Esophagus squamous epithelium (tissue), 5 donors: ENCODE data around the gene EAF1. TPM values are rescaled to one million over a fixed set of nuclear protein-coding genes. Genes with fewer than 3 reads are reported as not detected.

Experiments
- DNase-seq: peaks from one replicate; lab custom pipeline; 2025; lab: John Stamatoyannopoulos, UW
- H3K27ac ChIP-seq, 4 donors: fragments of 200-600 bp; sonication (generic); one replicate each; pipeline ENCODE4 v1.5.1; 2016 to 2019; ENCODE audit warnings: mild to moderate bottlenecking in 1 of 4
- H3K27me3 ChIP-seq, 4 donors: fragments of 200-600 bp; sonication (generic); 1 replicate in 3 of 4; 2 replicates in 1 of 4; pipeline versions ENCODE4 v1.5.1 to v1.6.0; 2017 to 2021; ENCODE audit warnings: antibody characterized with exemption in 1 of 4
- H3K36me3 ChIP-seq, 3 donors: fragments of 200-600 bp; sonication (generic); one replicate each; pipeline ENCODE4 v1.5.1; 2016 to 2019
- H3K4me1 ChIP-seq, 3 donors: fragments of 200-600 bp; sonication (generic); one replicate each; pipeline ENCODE4 v1.5.1; 2017 to 2019
- H3K4me3 ChIP-seq, 4 donors: fragments of 200-600 bp; sonication (generic); 1 replicate in 3 of 4; 2 replicates in 1 of 4; pipeline ENCODE4 v1.5.1; 2016 to 2019; ENCODE audit warnings: mild to moderate bottlenecking in 2 of 4, moderate library complexity in 1 of 4
- H3K9me3 ChIP-seq, 3 donors: fragments of 200-600 bp; sonication (generic); one replicate each; pipeline ENCODE4 v1.5.1; 2016 to 2019
- CTCF ChIP-seq, 6 experiments: fragments of 450-650 bp in 4 of 6; fragments of 200-600 bp in 2 of 6; sonication (generic) in 2 of 6; IDR thresholded peaks; one replicate each; pipeline ENCODE4 v1.5.1; 2016 to 2019; ENCODE audit warnings: antibody characterized with exemption in 6 of 6, mild to moderate bottlenecking in 4 of 6, moderate library complexity in 4 of 6
- POLR2A ChIP-seq, 4 donors: fragments of 450-650 bp; IDR thresholded peaks; one replicate each; pipeline ENCODE4 v1.6.1; 2017; ENCODE audit warnings: antibody characterized with exemption in 4 of 4, mild to moderate bottlenecking in 4 of 4, moderate library complexity in 3 of 4
- WGBS, 2 donors: methylation state at CpG; one replicate each; pipeline ENCODE4 v1.1.5; 2018; 5-methylcytosine and 5-hydroxymethylcytosine counted together
- intact Hi-C: fragments of 100-400 bp; cut with DNase I; formaldehyde crosslinking; loops from one replicate; pipeline ENCODE4 v1.15.0; 2022
- total RNA-seq, 4 donors: library from RNA; depleted of rRNA; stranded (reverse); fragments of >200 nt; gene quantifications; one replicate each; pipeline ENCODE4 v1.1.0, GENCODE V29; 2016
- donor health status: DM: yes; HTN: yes; CAD: no.

Gene EAF1
- 10 to 100 TPM; 15.8 to 23.5 (median 21.0) TPM for total RNA-seq

- H3K9me3 ChIP-seq = no peaks in the 10 kb centered on the region
- no peaks in the 10 kb centered on the region for H3K27me3 ChIP-seq
- peak; percentile 17 for DNase-seq
- 0% methylated on average over 11 to 21 of the region's 52 CpGs for WGBS, 2 donors
- H3K4me3 ChIP-seq = peak within 1 kb of the TSS; percentile 71 to 97 (median 88)
- peaks cover 1 to 51% (median 6%) of the 10 kb centered on the region in 3 donors for H3K36me3 ChIP-seq
- H3K27ac ChIP-seq = peak within 1 kb of the TSS; percentile 76 to 92 (median 89)
- H3K4me1 ChIP-seq = peaks cover 4 to 63% (median 20%) of the 10 kb centered on the region in 3 donors
- TF ChIP-seq CTCF (IDR thresholded peaks at IDR 0.05) (peak in 4 of 6 experiments; percentile 14 to 45 (median 25)), POLR2A (IDR thresholded peaks at IDR 0.05) (peak in 1 of 4 donors; percentile 29)
- intact Hi-C loops = loop anchor here (10.0 kb wide), 1 partner anchor 137 kb away; no protein-coding TSS in a partner anchor
Observed at GRCh38 chr3:15427182-15427880, at the start of gene EAF1, which contains the start of gene METTL6. EAF1 (plus strand) TSS chr3:15427598; CDS start chr3:15427780, 182 bp downstream. METTL6 (minus strand) TSS chr3:15427544; CDS start chr3:15426511, 1,033 bp downstream.

GRCh38 chr3:15377961-15378791 lies 49.2 kb upstream of the EAF1 start:
- Histone ChIP-seq H3K27me3 (no peaks in the 10 kb centered on the region), H3K4me3 (peak overlapping the region in 1 of 4 donors; percentile 38), H3K9me3 (no peaks in the 10 kb centered on the region), H3K36me3 (no peaks in the 10 kb centered on the region), H3K4me1 (peaks cover 0 to 4% (median 3%) of the 10 kb centered on the region in 3 donors), H3K27ac (peak overlapping the region; percentile 26 to 59 (median 44))
- no peak for TF ChIP-seq POLR2A (IDR thresholded peaks at IDR 0.05)
- peak; percentile 76 to 94 (median 88) for TF ChIP-seq CTCF (IDR thresholded peaks at IDR 0.05)
- DNase-seq = peak; percentile 88
- intact Hi-C loops = loop anchor here (5.0 kb wide), 1 partner anchor 111 kb away; no protein-coding TSS in a partner anchor
- WGBS, 2 donors = 20 to 25% methylated on average over 16 of the region's 16 CpGs

- 65 to 66% methylated on average over 5 to 6 of the region's 6 CpGs for WGBS, 2 donors
- Histone ChIP-seq H3K36me3 (no peaks in the 10 kb centered on the region), H3K9me3 (peaks cover 0 to 6% (median 0%) of the 10 kb centered on the region in 3 donors), H3K4me3 (no peak overlapping the region), H3K27me3 (no peaks in the 10 kb centered on the region), H3K4me1 (peaks cover 0 to 4% (median 3%) of the 10 kb centered on the region in 3 donors), H3K27ac (no peak overlapping the region)
- no peak for DNase-seq
- no peak for TF ChIP-seq POLR2A (IDR thresholded peaks at IDR 0.05)
- TF ChIP-seq CTCF (IDR thresholded peaks at IDR 0.05) = no peak
- intact Hi-C loops = no loop called here
Observed at GRCh38 chr3:15380980-15381890, 46.2 kb upstream of the EAF1 start.

- Histone ChIP-seq H3K9me3 (peaks cover 0 to 15% (median 0%) of the 10 kb centered on the region in 3 donors), H3K4me3 (no peak overlapping the region), H3K4me1 (peaks cover 0 to 4% (median 3%) of the 10 kb centered on the region in 3 donors), H3K27me3 (no peaks in the 10 kb centered on the region), H3K27ac (no peak overlapping the region), H3K36me3 (no peaks in the 10 kb centered on the region)
- 74 to 80% methylated on average over 3 of the region's 3 CpGs for WGBS, 2 donors
- TF ChIP-seq POLR2A (IDR thresholded peaks at IDR 0.05) (no peak), CTCF (IDR thresholded peaks at IDR 0.05) (no peak)
- intact Hi-C loops = no loop called here
- no peak for DNase-seq
Observed at GRCh38 chr3:15382405-15382923, 44.9 kb upstream of the EAF1 start.
